ENCODE data around the gene DOCK2.

DNA sequence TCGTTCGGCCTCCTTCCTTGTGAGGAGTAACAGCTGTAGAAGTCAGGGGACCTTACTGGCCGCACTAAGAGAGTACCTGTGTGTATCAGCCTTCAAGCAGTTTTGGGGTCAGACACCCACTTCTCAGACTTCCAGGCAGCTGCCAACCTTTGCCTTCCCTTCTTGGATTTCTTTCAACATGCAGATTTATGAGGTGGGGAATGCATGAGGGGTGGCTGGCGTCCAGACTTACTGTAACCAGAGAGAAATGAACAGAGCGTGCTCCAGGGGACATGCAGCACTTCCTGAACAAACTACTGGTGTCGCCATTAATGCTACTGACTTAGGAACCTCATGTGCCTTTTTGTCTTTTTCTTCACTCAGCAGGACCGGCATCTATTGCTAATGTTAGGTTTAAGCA lies 296.5 kb downstream of the DOCK2 start:
- TF ChIP-seq, protein P1, sequence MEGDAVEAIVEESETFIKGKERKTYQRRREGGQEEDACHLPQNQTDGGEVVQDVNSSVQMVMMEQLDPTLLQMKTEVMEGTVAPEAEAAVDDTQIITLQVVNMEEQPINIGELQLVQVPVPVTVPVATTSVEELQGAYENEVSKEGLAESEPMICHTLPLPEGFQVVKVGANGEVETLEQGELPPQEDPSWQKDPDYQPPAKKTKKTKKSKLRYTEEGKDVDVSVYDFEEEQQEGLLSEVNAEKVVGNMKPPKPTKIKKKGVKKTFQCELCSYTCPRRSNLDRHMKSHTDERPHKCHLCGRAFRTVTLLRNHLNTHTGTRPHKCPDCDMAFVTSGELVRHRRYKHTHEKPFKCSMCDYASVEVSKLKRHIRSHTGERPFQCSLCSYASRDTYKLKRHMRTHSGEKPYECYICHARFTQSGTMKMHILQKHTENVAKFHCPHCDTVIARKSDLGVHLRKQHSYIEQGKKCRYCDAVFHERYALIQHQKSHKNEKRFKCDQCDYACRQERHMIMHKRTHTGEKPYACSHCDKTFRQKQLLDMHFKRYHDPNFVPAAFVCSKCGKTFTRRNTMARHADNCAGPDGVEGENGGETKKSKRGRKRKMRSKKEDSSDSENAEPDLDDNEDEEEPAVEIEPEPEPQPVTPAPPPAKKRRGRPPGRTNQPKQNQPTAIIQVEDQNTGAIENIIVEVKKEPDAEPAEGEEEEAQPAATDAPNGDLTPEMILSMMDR (IDR thresholded peaks at IDR 0.05 in 4 of 5, conservative IDR thresholded peaks at IDR 0.05 in 1 of 5) = no peak
- no peak for TF ChIP-seq POLR2A (IDR thresholded peaks at IDR 0.05)
